ENCODE measurements around the gene FRAT1.
"Not testable (repeated sequence)": the region's sequence is repeated elsewhere in the genome, so short reads cannot be mapped to it uniquely, and the experiment has no call there.

Gene FRAT1

GRCh38 chr10:97334370-97335175, 15.5 kb downstream of the FRAT1 start, which contains the start of gene FRAT2:
FRAT2 (minus strand) TSS chr10:97334729; CDS start chr10:97334572, 157 bp downstream.
- peak; percentile 86 for DNase-seq (ENCODE audit: low spot score)

- DNase-seq (ENCODE audit: low spot score) = no peak
Observed at GRCh38 chr10:97335188-97335619, 16.1 kb downstream of the FRAT1 start.

- no peak for DNase-seq (ENCODE audit: low spot score)
Observed at GRCh38 chr10:97336006-97336405, 16.9 kb downstream of the FRAT1 start.

- DNase-seq (ENCODE audit: low spot score) = no peak
Observed at GRCh38 chr10:97336446-97336845, 17.4 kb downstream of the FRAT1 start.

GRCh38 chr10:97336942-97337831, 18.1 kb downstream of the FRAT1 start:
- DNase-seq (ENCODE audit: low spot score) = no peak

GRCh38 chr10:97338041-97338440, 19.0 kb downstream of the FRAT1 start:
- no peak for DNase-seq (ENCODE audit: low spot score)

GRCh38 chr10:97341416-97341815, 22.3 kb downstream of the FRAT1 start:
- DNase-seq (ENCODE audit: low spot score) = no peak

- not testable (repeated sequence) for DNase-seq (ENCODE audit: low spot score)
Observed at GRCh38 chr10:97343664-97344063, 24.6 kb downstream of the FRAT1 start.

- DNase-seq (ENCODE audit: low spot score) = no peak
Observed at GRCh38 chr10:97347317-97347716, 28.2 kb downstream of the FRAT1 start.

GRCh38 chr10:97349752-97350513, 30.9 kb downstream of the FRAT1 start:
- no peak for DNase-seq (ENCODE audit: low spot score)

GRCh38 chr10:97353945-97354344, 34.9 kb downstream of the FRAT1 start:
- no peak for DNase-seq (ENCODE audit: low spot score)

GRCh38 chr10:97355571-97355975, 36.5 kb downstream of the FRAT1 start:
- DNase-seq (ENCODE audit: low spot score) = no peak

GRCh38 chr10:97356318-97356914, 37.3 kb downstream of the FRAT1 start:
- DNase-seq (ENCODE audit: low spot score) = no peak

- no peak for DNase-seq (ENCODE audit: low spot score)
Observed at GRCh38 chr10:97356918-97357317, 37.8 kb downstream of the FRAT1 start.

GRCh38 chr10:97358349-97358748, 39.3 kb downstream of the FRAT1 start:
- DNase-seq (ENCODE audit: low spot score) = no peak

GRCh38 chr10:97358781-97359180, 39.7 kb downstream of the FRAT1 start:
- no peak for DNase-seq (ENCODE audit: low spot score)

- DNase-seq (ENCODE audit: low spot score) = no peak
Observed at GRCh38 chr10:97360705-97361536, 41.9 kb downstream of the FRAT1 start.

- DNase-seq (ENCODE audit: low spot score) = no peak
Observed at GRCh38 chr10:97361537-97361901, 42.4 kb downstream of the FRAT1 start.

- DNase-seq (ENCODE audit: low spot score) = no peak
Observed at GRCh38 chr10:97362310-97363033, 43.4 kb downstream of the FRAT1 start.

- no peak for DNase-seq (ENCODE audit: low spot score)
Observed at GRCh38 chr10:97363071-97363470, 44.0 kb downstream of the FRAT1 start.
